Astrocyte (in vitro differentiated cells and primary cell): ENCODE measurements around the gene UCK1.

Experiments used
- EZH2 ChIP-seq: IDR thresholded peaks from 2 replicates; pipeline ENCODE4 v1.6.1; 2012; ENCODE audit warnings: mild to moderate bottlenecking, low read length, inconsistent platforms; ENCODE audit not compliant: insufficient read depth
- TF ChIP-seq, protein P1 (sequence below): IDR thresholded peaks from 2 replicates; pipeline ENCODE4 v1.5.1; 2011; ENCODE audit warnings: low read depth, mild to moderate bottlenecking, inconsistent platforms, low read length, moderate library complexity; ENCODE audit not compliant: insufficient read depth

DNA sequence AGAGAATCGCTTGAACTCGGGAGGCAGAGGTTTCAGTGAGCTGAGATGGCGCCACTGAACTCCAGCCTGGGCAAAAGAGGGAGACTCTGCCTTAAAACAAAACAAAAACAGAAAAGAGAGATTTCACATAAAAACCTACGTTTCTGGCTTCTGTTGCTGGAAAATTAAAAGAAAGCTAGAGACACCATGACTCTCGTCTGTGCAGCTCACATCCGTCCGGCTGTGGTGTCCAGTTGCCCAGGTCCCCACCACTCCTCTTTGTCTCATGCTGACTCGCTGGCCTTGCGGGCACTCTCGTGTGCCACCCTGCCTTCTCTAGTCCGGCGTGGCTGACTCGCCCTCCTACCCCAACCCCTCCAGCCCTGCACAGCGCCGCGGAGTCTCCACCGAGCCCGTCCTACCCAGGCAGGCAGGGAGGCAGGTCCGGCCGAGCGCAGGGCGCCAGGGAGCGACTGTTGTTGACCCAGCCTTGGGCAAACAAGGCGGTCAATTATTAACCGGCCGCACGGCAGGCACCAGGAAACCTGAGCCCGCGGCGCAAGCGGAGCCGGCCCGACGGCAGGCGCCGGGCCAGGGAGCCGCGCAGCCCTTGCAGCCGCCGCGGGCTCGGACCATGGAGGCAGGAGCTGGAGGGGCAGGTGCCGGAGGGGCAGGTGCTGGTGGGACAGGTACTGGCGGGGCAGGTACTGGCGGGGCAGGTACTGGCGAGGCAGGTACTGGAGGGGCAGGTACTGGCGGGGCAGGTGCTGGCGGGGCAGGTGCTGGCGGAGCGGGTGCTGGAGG lies 14.1 kb upstream of the UCK1 start, which contains the start of gene PRRT1B:
- TF ChIP-seq, protein P1, sequence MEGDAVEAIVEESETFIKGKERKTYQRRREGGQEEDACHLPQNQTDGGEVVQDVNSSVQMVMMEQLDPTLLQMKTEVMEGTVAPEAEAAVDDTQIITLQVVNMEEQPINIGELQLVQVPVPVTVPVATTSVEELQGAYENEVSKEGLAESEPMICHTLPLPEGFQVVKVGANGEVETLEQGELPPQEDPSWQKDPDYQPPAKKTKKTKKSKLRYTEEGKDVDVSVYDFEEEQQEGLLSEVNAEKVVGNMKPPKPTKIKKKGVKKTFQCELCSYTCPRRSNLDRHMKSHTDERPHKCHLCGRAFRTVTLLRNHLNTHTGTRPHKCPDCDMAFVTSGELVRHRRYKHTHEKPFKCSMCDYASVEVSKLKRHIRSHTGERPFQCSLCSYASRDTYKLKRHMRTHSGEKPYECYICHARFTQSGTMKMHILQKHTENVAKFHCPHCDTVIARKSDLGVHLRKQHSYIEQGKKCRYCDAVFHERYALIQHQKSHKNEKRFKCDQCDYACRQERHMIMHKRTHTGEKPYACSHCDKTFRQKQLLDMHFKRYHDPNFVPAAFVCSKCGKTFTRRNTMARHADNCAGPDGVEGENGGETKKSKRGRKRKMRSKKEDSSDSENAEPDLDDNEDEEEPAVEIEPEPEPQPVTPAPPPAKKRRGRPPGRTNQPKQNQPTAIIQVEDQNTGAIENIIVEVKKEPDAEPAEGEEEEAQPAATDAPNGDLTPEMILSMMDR, result no peak
- TF ChIP-seq EZH2, result peak; percentile 98
